GM21786 (cell line): ENCODE results near the gene GNPDA2.
A peak's percentile ranks its signal among the peaks of the same experiment; 100 is the strongest.
"Not testable (repeated sequence)": the region's sequence is repeated elsewhere in the genome, so short reads cannot be mapped to it uniquely, and the experiment has no call there.

ENCODE experiments used
- ATAC-seq: cut with Tn5 transposase; IDR thresholded peaks from one replicate; pipeline ENCODE4 v1.9.1; 2021; ENCODE audit not compliant: unreplicated experiment

GNPDA2 gene

GRCh38 chr4:44726038-44726871 is at the start of gene GNPDA2:
Gene GNPDA2, minus strand, starts transcription at chr4:44726556. Its CDS starts 4,349 bp downstream, at chr4:44722207.
- peak; percentile 94 for ATAC-seq

GRCh38 chr4:44772340-44772739 is 46.0 kb upstream of the GNPDA2 start:
- no peak for ATAC-seq

GRCh38 chr4:44771789-44772188 is 45.4 kb upstream of the GNPDA2 start:
- ATAC-seq = no peak

GRCh38 chr4:44766453-44766852 is 40.1 kb upstream of the GNPDA2 start:
- no peak for ATAC-seq

GRCh38 chr4:44765116-44765515 is 38.8 kb upstream of the GNPDA2 start:
- ATAC-seq = no peak

- no peak for ATAC-seq
Observed at GRCh38 chr4:44761306-44761705, 35.0 kb upstream of the GNPDA2 start.

- ATAC-seq = peak; percentile 81
Observed at GRCh38 chr4:44760142-44760898, 34.0 kb upstream of the GNPDA2 start.

GRCh38 chr4:44756559-44756958 is 30.2 kb upstream of the GNPDA2 start:
- no peak for ATAC-seq

GRCh38 chr4:44740201-44740600 is 13.8 kb upstream of the GNPDA2 start:
- ATAC-seq = no peak

GRCh38 chr4:44738615-44739014 is 12.3 kb upstream of the GNPDA2 start:
- ATAC-seq = no peak

GRCh38 chr4:44736900-44737299 is 10.5 kb upstream of the GNPDA2 start:
- ATAC-seq = no peak

GRCh38 chr4:44728694-44729093 is 2.3 kb upstream of the GNPDA2 start:
- ATAC-seq = not testable (repeated sequence)

GRCh38 chr4:44727471-44727870 is 1.1 kb upstream of the GNPDA2 start:
- no peak for ATAC-seq

GRCh38 chr4:44725726-44726037 is 674 bp downstream of the GNPDA2 start:
- ATAC-seq = no peak

- no peak for ATAC-seq
Observed at GRCh38 chr4:44725166-44725565, 1.2 kb downstream of the GNPDA2 start.

- ATAC-seq = no peak
Observed at GRCh38 chr4:44722001-44722400, 4.4 kb downstream of the GNPDA2 start.

GRCh38 chr4:44720371-44720770 is 6.0 kb downstream of the GNPDA2 start:
- ATAC-seq = no peak

GRCh38 chr4:44716597-44716996 is 9.8 kb downstream of the GNPDA2 start:
- no peak for ATAC-seq

- no peak for ATAC-seq
Observed at GRCh38 chr4:44713125-44713524, 13.2 kb downstream of the GNPDA2 start.

- no peak for ATAC-seq
Observed at GRCh38 chr4:44704673-44705072, 21.7 kb downstream of the GNPDA2 start.

GRCh38 chr4:44701037-44701436 is 25.3 kb downstream of the GNPDA2 start:
- no peak for ATAC-seq

- no peak for ATAC-seq
Observed at GRCh38 chr4:44700427-44700826, 25.9 kb downstream of the GNPDA2 start.
